Cortex of kidney (tissue), 1 donor: ENCODE data around the gene HMGXB4.
"Not testable (repeated sequence)": the region's sequence is repeated elsewhere in the genome, so short reads cannot be mapped to it uniquely, and the experiment has no call there.

Experiments used
- DNase-seq: peaks from one replicate; lab custom pipeline; 2025; lab: John Stamatoyannopoulos, UW

HMGXB4 gene, protein sequence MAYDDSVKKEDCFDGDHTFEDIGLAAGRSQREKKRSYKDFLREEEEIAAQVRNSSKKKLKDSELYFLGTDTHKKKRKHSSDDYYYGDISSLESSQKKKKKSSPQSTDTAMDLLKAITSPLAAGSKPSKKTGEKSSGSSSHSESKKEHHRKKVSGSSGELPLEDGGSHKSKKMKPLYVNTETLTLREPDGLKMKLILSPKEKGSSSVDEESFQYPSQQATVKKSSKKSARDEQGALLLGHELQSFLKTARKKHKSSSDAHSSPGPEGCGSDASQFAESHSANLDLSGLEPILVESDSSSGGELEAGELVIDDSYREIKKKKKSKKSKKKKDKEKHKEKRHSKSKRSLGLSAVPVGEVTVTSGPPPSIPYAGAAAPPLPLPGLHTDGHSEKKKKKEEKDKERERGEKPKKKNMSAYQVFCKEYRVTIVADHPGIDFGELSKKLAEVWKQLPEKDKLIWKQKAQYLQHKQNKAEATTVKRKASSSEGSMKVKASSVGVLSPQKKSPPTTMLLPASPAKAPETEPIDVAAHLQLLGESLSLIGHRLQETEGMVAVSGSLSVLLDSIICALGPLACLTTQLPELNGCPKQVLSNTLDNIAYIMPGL

DNA sequence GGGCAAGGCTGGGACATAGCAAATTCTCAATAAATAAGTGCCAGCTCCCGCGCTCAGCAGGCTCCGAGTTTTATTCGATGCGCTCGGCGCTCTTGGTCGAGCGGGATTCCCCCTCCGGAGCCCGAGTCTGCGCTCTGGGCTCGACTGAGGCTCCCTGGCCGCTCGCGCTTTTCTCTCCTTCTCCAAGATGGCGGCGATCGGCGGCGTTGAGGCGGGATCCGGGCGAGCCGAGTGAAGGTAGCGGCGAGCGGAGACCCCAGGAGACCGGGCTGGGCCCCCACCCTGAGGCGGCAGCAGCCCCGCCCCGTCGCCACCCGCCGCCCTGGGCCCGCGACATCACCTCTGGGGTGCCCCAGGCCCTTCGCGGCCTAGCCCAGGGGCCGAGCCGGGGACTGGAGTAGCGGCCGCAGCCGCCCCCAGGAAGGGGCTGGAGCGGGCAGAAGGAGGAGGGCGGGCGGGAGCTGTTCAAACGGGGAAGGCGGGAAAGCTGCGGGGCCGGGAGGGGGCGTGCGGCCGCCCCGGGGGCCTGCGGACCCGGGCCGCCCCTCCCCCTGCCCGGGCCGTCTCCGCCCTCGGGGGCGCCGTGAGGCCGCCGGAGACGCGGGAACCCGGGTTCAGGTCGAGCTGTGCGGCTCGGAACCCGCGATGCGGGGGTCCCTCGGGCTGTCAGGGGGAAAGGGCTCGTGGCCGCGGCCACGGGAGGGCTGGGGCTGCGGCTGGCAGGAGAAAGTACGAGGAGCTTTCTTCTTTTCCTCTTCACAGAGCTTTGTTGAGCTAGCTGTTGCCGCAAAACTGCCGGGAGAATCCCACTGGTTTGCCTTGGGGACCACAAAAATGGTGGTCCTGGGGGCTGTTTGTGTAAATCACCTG lies at the start of gene HMGXB4:
Gene HMGXB4, plus strand, starts transcription at position 173 of the 870 bp plus-strand sequence. CDS start 4,898 bp downstream, outside the sequence.
- peak; percentile 80 for DNase-seq

- no peak for DNase-seq
Measured at GRCh38 chr22:35208003-35208402, 49.3 kb upstream of the HMGXB4 start.

- DNase-seq: no peak
Measured at GRCh38 chr22:35209203-35209602, 48.1 kb upstream of the HMGXB4 start.

DNA sequence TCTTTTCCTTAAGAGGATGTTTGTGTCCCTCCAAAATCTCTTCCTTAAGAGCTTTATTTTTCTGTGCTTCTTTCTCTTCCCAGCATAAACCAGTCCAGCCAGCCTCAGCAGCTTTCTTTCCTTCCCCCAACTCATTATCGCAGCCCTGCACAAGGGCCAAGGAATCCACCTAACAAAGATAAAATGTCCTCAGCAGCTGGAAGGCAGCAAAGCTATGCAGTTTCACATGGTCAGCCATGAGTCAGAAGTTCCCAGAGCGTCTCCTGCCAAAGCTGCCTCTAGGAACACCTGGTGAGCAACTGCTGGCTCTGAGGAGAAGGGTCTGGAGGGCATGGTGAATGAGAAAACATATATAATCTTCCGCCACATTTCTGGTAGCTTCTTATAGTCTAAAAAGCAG lies 45.3 kb upstream of the HMGXB4 start:
- no peak for DNase-seq

DNA sequence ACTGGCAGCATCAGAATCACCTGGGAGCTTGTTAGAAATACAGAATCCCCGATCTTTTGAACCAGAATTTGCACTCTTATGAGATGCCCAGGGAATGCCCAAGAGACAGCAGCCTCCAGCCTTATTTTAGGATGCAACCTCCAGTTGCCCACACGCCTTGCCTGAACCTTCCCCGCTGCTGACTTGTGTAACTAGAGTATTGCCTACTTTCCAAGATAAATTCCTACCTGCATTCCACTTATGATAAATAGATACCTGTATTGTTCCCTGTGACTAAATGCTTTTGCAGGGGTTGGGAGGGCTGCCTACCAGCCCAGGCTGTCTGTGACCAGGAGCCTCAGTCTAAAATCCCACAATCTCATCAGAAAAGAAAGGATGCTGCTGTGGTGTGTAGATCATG lies 44.3 kb upstream of the HMGXB4 start:
- DNase-seq: no peak

DNA sequence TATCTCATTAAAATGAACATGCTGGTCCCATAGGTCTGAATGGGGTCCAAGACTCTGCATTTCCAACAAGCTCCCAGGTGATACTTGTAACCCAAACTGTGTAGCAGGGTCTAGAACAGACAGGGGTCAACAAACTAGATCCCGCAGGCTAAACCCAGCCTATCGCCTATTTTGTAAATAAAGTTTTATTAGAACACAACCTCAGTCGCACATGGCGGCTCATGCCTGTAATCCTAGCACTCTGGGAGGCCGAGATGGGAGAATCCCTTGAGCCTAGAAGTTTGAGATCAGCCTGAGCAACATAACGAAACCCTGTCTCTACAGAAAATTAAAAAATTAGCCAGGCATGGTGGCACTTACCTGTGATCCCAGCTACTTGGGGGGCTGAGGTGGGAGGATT lies 42.3 kb upstream of the HMGXB4 start:
- DNase-seq: no peak

DNA sequence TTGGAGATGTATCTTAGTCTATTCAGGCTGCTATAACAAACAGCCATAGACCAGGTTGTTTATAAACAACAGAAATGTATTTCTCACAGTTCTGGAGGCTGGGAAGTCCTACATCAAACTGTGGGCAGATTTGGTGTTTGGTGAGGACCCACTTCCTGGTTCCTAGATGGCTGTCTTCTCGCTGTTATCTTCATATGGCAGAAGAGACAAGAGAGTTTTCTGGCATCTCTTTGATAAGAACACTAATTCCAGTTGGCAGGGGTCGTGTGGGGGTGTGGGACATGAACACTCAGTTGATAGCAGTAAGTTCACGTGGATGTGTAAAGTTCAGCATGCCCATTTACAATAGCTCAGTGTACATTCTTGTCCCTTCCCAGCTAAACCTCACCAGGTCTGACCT lies 41.3 kb upstream of the HMGXB4 start:
- DNase-seq: no peak

GRCh38 chr22:35217527-35217926 lies 39.8 kb upstream of the HMGXB4 start:
- no peak for DNase-seq

DNA sequence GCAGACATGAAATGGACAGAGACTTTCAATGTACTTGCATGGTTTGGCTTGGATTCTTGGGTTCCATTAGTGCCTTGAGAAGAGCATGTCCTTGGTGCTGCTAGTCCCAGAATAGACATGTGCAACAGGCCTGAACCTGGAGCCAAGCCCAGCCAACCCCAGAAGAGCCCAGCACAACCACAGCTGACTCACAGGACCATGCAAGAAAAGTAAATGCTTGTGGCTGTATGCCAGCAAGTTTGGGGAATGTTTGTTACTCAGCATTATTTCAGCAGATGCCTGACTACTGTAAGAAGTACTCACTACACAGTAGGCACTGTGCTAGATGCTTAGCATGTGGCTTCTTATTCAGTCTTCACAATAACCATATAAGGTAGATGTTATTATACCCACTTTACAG lies 39.2 kb upstream of the HMGXB4 start:
- DNase-seq: no peak

GRCh38 chr22:35219012-35219411 lies 38.3 kb upstream of the HMGXB4 start:
- no peak for DNase-seq

- no peak for DNase-seq
Measured at GRCh38 chr22:35220221-35220620, 37.1 kb upstream of the HMGXB4 start.

DNA sequence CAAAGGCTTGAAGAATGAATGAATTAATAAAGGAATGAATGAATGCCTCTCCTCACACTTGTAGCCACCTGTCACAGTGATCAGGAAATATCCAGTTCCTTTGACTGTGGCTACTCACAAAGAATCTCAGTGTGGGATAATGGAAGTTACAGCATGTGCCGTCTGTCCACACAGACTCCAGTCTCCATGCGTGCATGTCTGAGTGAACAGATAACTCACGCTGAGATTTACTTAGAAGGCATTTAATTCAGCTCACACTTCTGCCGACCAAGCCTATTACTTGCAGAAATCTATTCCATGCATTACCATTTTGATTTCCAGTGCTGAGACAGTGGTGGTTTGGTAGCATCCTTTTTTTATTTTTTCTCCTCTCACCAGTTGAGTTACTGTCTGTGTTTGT lies 32.3 kb upstream of the HMGXB4 start:
- DNase-seq: no peak

GRCh38 chr22:35226958-35227647 lies 30.2 kb upstream of the HMGXB4 start:
- no peak for DNase-seq

DNA sequence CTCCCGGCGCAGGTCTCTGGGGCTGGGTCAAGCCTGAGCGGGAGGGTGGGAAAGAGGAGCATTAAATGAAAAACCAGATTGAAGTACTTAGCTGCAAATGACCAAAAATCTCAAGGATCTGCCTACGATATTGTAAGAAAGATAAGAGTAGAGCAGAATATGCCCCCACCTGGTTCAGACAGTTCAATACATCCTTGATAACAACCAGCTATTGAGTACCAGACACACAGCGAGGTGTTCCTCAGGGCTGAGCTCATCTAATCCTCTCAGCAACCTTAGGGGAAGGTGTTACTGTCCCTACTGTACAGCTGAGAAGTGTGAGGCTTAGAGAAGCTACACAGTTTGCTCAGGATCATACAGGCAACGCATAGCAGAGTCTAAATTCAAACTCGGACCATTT lies 27.4 kb upstream of the HMGXB4 start:
- DNase-seq: no peak

DNA sequence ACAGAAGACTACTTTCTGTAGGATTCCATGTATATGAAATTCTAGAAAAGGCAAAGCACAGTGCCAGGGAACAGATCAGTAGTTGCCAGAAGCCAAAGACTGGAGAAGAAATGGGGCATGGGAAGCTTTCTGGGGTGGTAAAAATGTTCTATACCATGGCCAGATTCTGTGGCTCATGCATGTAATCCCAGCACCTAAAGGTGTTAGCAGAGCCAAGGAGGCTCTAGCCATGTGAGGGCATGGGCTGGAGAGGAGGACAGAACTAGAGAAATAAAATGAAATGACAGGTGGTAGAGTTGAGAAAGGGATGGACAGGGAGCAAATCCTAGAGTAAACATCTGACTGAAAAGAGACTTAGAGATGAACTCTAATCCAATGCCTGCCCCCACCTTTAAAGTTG lies 26.9 kb upstream of the HMGXB4 start:
- DNase-seq: no peak

DNA sequence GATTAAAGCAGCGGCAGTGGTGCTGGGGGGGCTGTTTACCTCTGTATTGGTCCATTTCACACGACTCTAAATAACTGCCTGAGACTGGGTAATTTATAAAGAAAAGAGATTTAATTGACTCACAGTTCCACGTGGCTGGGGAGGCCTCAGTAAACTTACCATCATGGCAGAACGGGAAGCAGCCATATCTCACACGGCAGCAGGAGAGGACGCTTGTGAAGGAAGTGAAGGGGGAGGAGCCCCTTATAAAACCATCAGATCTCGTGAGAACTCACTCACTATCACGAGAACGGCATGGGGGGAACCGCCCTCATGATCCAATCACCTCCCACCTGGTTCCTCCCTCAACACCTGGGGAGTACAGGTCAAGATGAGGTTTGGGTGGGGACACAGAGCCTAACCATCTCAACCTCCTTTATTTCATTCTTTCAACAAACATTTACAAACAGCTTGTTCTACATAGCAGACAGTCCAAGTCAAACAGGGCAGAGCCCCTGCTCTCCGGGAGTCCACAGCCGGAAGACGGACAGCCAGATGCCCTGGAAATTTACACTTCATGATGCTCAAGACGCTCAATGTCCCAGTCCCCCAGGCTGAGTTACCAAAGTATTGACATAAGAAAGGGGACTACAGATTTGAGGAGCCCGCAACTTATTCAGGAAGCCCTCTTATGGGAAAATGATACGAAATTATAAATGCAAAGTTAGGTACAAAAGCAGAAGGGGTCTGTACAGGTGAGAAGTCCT lies 26.3 kb upstream of the HMGXB4 start:
- DNase-seq: no peak

- DNase-seq: no peak
Measured at GRCh38 chr22:35231585-35232084, 25.7 kb upstream of the HMGXB4 start.

GRCh38 chr22:35238749-35239148 lies 18.5 kb upstream of the HMGXB4 start:
- DNase-seq: not testable (repeated sequence)

GRCh38 chr22:35244507-35244906 lies 12.8 kb upstream of the HMGXB4 start:
- not testable (repeated sequence) for DNase-seq

- DNase-seq: no peak
Measured at GRCh38 chr22:35250156-35250555, 7.1 kb upstream of the HMGXB4 start.

GRCh38 chr22:35253946-35254345 lies 3.3 kb upstream of the HMGXB4 start:
- no peak for DNase-seq
